Measurements from ENCODE around the gene TTC7B.

GRCh38 chr14:90581745-90582144 lies 234.5 kb downstream of the TTC7B start:
- TF ChIP-seq CTCF (conservative IDR thresholded peaks at IDR 0.05; ENCODE audit: low read depth in 2 of 2) (no peak), JUNB (IDR thresholded peaks at IDR 0.05; ENCODE audit: unreplicated experiment) (no peak), EZH2 (IDR thresholded peaks at IDR 0.05; ENCODE audit: low read depth, unreplicated experiment) (no peak), EZH2phosphoT487 (IDR thresholded peaks at IDR 0.05; ENCODE audit: unreplicated experiment) (no peak), NANOG (IDR thresholded peaks at IDR 0.05; ENCODE audit: borderline replicate concordance) (no peak), REST (IDR thresholded peaks at IDR 0.05; ENCODE audit: unreplicated experiment) (no peak), POLR2AphosphoS5 (IDR thresholded peaks at IDR 0.05; ENCODE audit: low read depth) (no peak), CREB1 (CRISPR knock-in tag; IDR thresholded peaks at IDR 0.05; ENCODE audit: low read depth) (no peak), ZNF331 (CRISPR knock-in tag; IDR thresholded peaks at IDR 0.05; ENCODE audit: low read depth) (no peak), ZNF114 (CRISPR knock-in tag; IDR thresholded peaks at IDR 0.05) (no peak), ZNF462 (CRISPR knock-in tag; IDR thresholded peaks at IDR 0.05) (no peak)

Data from GM23338 (cell line).